Measurements from ENCODE around the gene PDCD1LG2. TPM values are rescaled to one million over a fixed set of nuclear protein-coding genes. Genes with fewer than 3 reads are reported as not detected.

Gene PDCD1LG2
- total RNA-seq, 1 donor from 2014 or later = 1.7 TPM

DNA sequence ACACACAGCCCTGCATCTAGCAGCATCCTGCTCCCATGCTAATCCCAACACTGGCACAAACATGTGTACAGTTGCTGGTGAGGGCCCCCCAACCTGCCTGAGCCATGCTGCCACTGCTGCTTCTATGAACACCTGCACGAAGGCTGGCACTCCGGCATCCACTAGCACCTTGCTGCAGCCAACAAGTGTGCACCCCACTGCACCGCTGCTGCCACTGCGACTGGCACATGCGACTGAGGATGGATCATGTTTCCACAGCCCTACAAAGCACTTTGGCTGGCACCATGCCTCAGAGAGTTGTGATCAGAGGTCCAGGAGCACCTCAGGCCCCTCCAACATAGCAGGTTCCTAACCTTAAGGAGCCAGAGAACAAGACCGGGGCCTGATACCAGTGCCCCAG, 7.8 kb upstream of the PDCD1LG2 start:
- no peak overlapping the region for H3K27ac Mint-ChIP-seq (ENCODE audit: unreplicated experiment)
- peaks cover 3% of the 10 kb centered on the region for H3K36me3 Mint-ChIP-seq (ENCODE audit: unreplicated experiment)
- TF ChIP-seq, protein P1, sequence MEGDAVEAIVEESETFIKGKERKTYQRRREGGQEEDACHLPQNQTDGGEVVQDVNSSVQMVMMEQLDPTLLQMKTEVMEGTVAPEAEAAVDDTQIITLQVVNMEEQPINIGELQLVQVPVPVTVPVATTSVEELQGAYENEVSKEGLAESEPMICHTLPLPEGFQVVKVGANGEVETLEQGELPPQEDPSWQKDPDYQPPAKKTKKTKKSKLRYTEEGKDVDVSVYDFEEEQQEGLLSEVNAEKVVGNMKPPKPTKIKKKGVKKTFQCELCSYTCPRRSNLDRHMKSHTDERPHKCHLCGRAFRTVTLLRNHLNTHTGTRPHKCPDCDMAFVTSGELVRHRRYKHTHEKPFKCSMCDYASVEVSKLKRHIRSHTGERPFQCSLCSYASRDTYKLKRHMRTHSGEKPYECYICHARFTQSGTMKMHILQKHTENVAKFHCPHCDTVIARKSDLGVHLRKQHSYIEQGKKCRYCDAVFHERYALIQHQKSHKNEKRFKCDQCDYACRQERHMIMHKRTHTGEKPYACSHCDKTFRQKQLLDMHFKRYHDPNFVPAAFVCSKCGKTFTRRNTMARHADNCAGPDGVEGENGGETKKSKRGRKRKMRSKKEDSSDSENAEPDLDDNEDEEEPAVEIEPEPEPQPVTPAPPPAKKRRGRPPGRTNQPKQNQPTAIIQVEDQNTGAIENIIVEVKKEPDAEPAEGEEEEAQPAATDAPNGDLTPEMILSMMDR (IDR thresholded peaks at IDR 0.05) = no peak
- no peak overlapping the region for H3K4me3 Mint-ChIP-seq (ENCODE audit: unreplicated experiment)
- no peak for DNase-seq (ENCODE audit: extremely low spot score, unreplicated experiment)
- no peaks in the 10 kb centered on the region for H3K27me3 Mint-ChIP-seq (ENCODE audit: unreplicated experiment)
- peaks cover 19% of the 10 kb centered on the region for H3K9me3 Mint-ChIP-seq (ENCODE audit: unreplicated experiment)
- H3K4me1 Mint-ChIP-seq (ENCODE audit: unreplicated experiment) = peaks cover 2% of the 10 kb centered on the region

DNA sequence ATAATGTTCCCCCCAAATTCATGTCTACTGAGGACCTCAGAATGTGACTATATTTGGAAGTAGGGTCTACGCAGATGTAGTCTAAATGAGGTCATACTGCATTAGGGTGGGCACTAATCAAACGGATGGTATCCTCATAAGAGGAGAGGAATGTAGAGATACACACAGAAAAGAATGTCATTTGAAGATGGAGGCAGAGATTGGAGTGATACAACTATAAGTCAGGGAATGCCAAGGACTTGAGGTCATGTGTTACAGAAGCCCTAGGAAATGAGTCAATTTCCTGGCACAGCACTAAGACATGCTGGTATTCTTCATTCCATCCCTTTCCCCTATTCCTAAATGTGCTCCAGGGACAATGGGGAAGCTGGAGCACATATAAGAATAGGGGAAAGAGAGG, 758 bp upstream of the PDCD1LG2 start:
- no peak for DNase-seq (ENCODE audit: extremely low spot score, unreplicated experiment)
- Mint-ChIP-seq H3K27ac (ENCODE audit: unreplicated experiment) (peak overlapping the region; percentile 93), H3K4me1 (ENCODE audit: unreplicated experiment) (peaks cover 36% of the 10 kb centered on the region), H3K27me3 (ENCODE audit: unreplicated experiment) (no peaks in the 10 kb centered on the region), H3K36me3 (ENCODE audit: unreplicated experiment) (peaks cover 3% of the 10 kb centered on the region), H3K4me3 (ENCODE audit: unreplicated experiment) (peak overlapping the region; percentile 69), H3K9me3 (ENCODE audit: unreplicated experiment) (peaks cover 9% of the 10 kb centered on the region)
- TF ChIP-seq, protein P1 (IDR thresholded peaks at IDR 0.05) = no peak

DNA sequence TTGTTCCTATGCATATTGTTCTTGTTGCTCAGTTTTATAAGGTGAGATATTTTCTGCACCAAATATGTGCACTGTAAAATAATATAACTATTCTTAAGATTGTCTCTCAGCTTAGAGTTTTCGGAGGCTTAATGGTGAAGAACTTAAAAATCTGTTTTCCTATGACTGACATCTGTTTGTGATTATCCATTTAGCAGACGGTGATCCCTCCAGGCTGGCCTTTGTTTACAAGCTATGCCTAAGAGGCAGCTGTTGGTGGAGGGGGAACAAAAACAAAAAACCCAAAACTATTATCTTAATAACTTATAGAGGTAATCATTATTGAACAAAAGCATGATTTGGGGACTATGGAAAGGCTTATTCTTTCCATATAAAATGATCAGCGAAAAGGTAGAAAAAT, 658 bp downstream of the PDCD1LG2 start:
- Mint-ChIP-seq H3K27ac (ENCODE audit: unreplicated experiment) (peak overlapping the region; percentile 93), H3K4me3 (ENCODE audit: unreplicated experiment) (peak overlapping the region; percentile 69), H3K4me1 (ENCODE audit: unreplicated experiment) (peaks cover 36% of the 10 kb centered on the region), H3K36me3 (ENCODE audit: unreplicated experiment) (peaks cover 3% of the 10 kb centered on the region), H3K9me3 (ENCODE audit: unreplicated experiment) (peaks cover 5% of the 10 kb centered on the region), H3K27me3 (ENCODE audit: unreplicated experiment) (no peaks in the 10 kb centered on the region)
- TF ChIP-seq, protein P1 (IDR thresholded peaks at IDR 0.05) = no peak
- no peak for DNase-seq (ENCODE audit: extremely low spot score, unreplicated experiment)

DNA sequence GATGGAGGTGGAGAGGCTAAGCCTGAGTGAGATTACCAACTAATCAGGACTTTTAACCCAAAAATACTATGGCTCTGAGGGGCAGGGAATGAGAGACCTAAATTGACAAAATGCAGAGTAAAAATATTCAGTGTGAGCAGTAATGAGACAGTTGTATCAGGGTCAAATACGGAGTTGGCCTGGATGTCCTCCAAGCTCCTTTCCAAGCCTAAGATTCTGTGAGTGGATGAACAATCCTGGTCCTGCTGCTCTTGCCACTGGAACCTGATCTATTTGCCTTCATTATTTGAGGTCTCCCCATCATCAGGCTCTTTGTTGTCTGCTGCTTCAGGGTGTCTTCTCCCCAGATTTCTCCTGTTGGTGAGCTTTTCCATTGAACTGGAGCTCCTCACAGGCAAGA, 1.1 kb downstream of the PDCD1LG2 start:
- TF ChIP-seq, protein P1 (IDR thresholded peaks at IDR 0.05) = no peak
- peaks cover 36% of the 10 kb centered on the region for H3K4me1 Mint-ChIP-seq (ENCODE audit: unreplicated experiment)
- peaks cover 5% of the 10 kb centered on the region for H3K9me3 Mint-ChIP-seq (ENCODE audit: unreplicated experiment)
- no peak for DNase-seq (ENCODE audit: extremely low spot score, unreplicated experiment)
- H3K27ac Mint-ChIP-seq (ENCODE audit: unreplicated experiment) = peak overlapping the region; percentile 93
- no peaks in the 10 kb centered on the region for H3K27me3 Mint-ChIP-seq (ENCODE audit: unreplicated experiment)
- no peak overlapping the region for H3K4me3 Mint-ChIP-seq (ENCODE audit: unreplicated experiment)
- peaks cover 3% of the 10 kb centered on the region for H3K36me3 Mint-ChIP-seq (ENCODE audit: unreplicated experiment)

DNA sequence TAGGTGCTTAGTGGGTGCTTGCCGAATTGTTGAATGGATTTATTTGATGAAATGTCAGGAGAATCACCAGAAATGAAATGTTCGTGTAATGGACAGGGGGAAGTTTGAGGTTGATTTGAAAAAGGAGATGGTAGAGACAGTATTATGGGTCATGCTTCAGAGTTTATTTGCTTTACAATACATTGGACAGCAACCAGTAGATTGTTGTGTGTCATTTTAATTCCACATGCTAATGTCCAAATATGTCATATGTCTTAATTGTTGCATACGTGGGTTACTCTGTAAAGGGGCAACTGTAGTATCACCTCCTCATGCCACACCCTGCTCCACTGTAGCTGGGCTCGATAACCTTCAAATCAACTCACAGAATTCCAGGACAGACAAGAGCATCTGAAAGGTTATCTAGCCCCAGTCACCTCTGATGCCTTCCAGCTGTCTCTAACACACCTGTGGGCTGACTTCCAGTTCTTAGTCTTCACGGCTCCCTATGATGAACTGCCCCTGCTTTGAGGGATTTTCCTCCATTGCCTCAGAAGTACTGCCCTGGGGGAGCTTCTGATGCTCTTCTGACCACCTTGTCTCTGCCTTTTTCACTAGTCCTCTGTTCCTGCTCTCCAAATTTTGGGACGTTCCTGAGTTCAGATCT, 1.7 kb downstream of the PDCD1LG2 start:
- no peak overlapping the region for H3K4me3 Mint-ChIP-seq (ENCODE audit: unreplicated experiment)
- no peak for DNase-seq (ENCODE audit: extremely low spot score, unreplicated experiment)

More for the DNA sequence above, 1.7 kb downstream of the PDCD1LG2 start:
- TF ChIP-seq, protein P1 (IDR thresholded peaks at IDR 0.05) = no peak
- peaks cover 1% of the 10 kb centered on the region for H3K9me3 Mint-ChIP-seq (ENCODE audit: unreplicated experiment)
- H3K27ac Mint-ChIP-seq (ENCODE audit: unreplicated experiment) = no peak overlapping the region
- H3K36me3 Mint-ChIP-seq (ENCODE audit: unreplicated experiment) = peaks cover 2% of the 10 kb centered on the region
- no peaks in the 10 kb centered on the region for H3K27me3 Mint-ChIP-seq (ENCODE audit: unreplicated experiment)
- H3K4me1 Mint-ChIP-seq (ENCODE audit: unreplicated experiment) = peaks cover 38% of the 10 kb centered on the region
